ENCODE results near the gene SPNS1.
"Not testable (repeated sequence)": the region's sequence is repeated elsewhere in the genome, so short reads cannot be mapped to it uniquely, and the experiment has no call there.

Gene SPNS1

GRCh38 chr16:28964072-28964471 is 10.5 kb upstream of the SPNS1 start:
- Histone ChIP-seq H3K27me3 (ENCODE audit: low read depth, low read length) (no peaks in the 10 kb centered on the region), H3K9me3 (ENCODE audit: control insufficient read depth in 1 of 2, low read length in 2 of 2) (no peaks in the 10 kb centered on the region), H3K4me1 (ENCODE audit: control insufficient read depth in 1 of 2, insufficient read depth in 2 of 2, low read length in 2 of 2) (no peaks in the 10 kb centered on the region), H3K36me3 (ENCODE audit: control insufficient read depth in 1 of 2, insufficient read depth in 2 of 2, low read length in 2 of 2) (peaks cover 30 to 53% of the 10 kb centered on the region in 2 donors), H3K27ac (ENCODE audit: low read length) (no peak overlapping the region), H3K4me3 (ENCODE audit: low read depth in 1 of 2, low read length in 2 of 2) (no peak overlapping the region)

GRCh38 chr16:28964496-28964895 is 10.1 kb upstream of the SPNS1 start:
- peaks cover 27 to 49% of the 10 kb centered on the region in 2 donors for H3K36me3 ChIP-seq (ENCODE audit: control insufficient read depth in 1 of 2, insufficient read depth in 2 of 2, low read length in 2 of 2)
- no peak overlapping the region for H3K27ac ChIP-seq (ENCODE audit: low read length)
- H3K9me3 ChIP-seq (ENCODE audit: control insufficient read depth in 1 of 2, low read length in 2 of 2), result no peaks in the 10 kb centered on the region
- no peak overlapping the region for H3K4me3 ChIP-seq (ENCODE audit: low read depth in 1 of 2, low read length in 2 of 2)
- no peaks in the 10 kb centered on the region for H3K27me3 ChIP-seq (ENCODE audit: low read depth, low read length)
- H3K4me1 ChIP-seq (ENCODE audit: control insufficient read depth in 1 of 2, insufficient read depth in 2 of 2, low read length in 2 of 2), result no peaks in the 10 kb centered on the region

- H3K27ac ChIP-seq (ENCODE audit: low read length), result no peak overlapping the region
- H3K9me3 ChIP-seq (ENCODE audit: control insufficient read depth in 1 of 2, low read length in 2 of 2), result no peaks in the 10 kb centered on the region
- peaks cover 21 to 33% of the 10 kb centered on the region in 2 donors for H3K36me3 ChIP-seq (ENCODE audit: control insufficient read depth in 1 of 2, insufficient read depth in 2 of 2, low read length in 2 of 2)
- no peak overlapping the region for H3K4me3 ChIP-seq (ENCODE audit: low read depth in 1 of 2, low read length in 2 of 2)
- no peaks in the 10 kb centered on the region for H3K4me1 ChIP-seq (ENCODE audit: control insufficient read depth in 1 of 2, insufficient read depth in 2 of 2, low read length in 2 of 2)
- H3K27me3 ChIP-seq (ENCODE audit: low read depth, low read length), result no peaks in the 10 kb centered on the region
Observed at GRCh38 chr16:28967156-28967555, 7.4 kb upstream of the SPNS1 start.

- not testable (repeated sequence) for H3K4me3 ChIP-seq (ENCODE audit: low read depth in 1 of 2, low read length in 2 of 2)
Observed at GRCh38 chr16:28969696-28970095, 4.9 kb upstream of the SPNS1 start.

GRCh38 chr16:28974007-28974436 is 556 bp upstream of the SPNS1 start:
- H3K27me3 ChIP-seq (ENCODE audit: low read depth, low read length), result no peaks in the 10 kb centered on the region
- no peaks in the 10 kb centered on the region for H3K9me3 ChIP-seq (ENCODE audit: control insufficient read depth in 1 of 2, low read length in 2 of 2)
- peak overlapping the region; percentile 93 to 95 for H3K4me3 ChIP-seq (ENCODE audit: low read depth in 1 of 2, low read length in 2 of 2)
- H3K27ac ChIP-seq (ENCODE audit: low read length), result peak overlapping the region; percentile 83
- H3K4me1 ChIP-seq (ENCODE audit: control insufficient read depth in 1 of 2, insufficient read depth in 2 of 2, low read length in 2 of 2), result peaks cover 4 to 25% of the 10 kb centered on the region in 2 donors
- H3K36me3 ChIP-seq (ENCODE audit: control insufficient read depth in 1 of 2, insufficient read depth in 2 of 2, low read length in 2 of 2), result peaks cover 5 to 20% of the 10 kb centered on the region in 2 donors

More at GRCh38 chr16:28969696-28970095, 4.9 kb upstream of the SPNS1 start:
- not testable (repeated sequence) for H3K4me1 ChIP-seq (ENCODE audit: control insufficient read depth in 1 of 2, insufficient read depth in 2 of 2, low read length in 2 of 2); H3K27ac ChIP-seq (ENCODE audit: low read length); H3K27me3 ChIP-seq (ENCODE audit: low read depth, low read length); H3K9me3 ChIP-seq (ENCODE audit: control insufficient read depth in 1 of 2, low read length in 2 of 2)
- H3K36me3 ChIP-seq (ENCODE audit: control insufficient read depth in 1 of 2, insufficient read depth in 2 of 2, low read length in 2 of 2), result peaks cover 3 to 12% of the 10 kb centered on the region in 2 donors

- Histone ChIP-seq H3K27me3 (ENCODE audit: low read depth, low read length) (no peaks in the 10 kb centered on the region), H3K36me3 (ENCODE audit: control insufficient read depth in 1 of 2, insufficient read depth in 2 of 2, low read length in 2 of 2) (peaks cover 5 to 27% of the 10 kb centered on the region in 2 donors), H3K27ac (ENCODE audit: low read length) (peak overlapping the region; percentile 60), H3K9me3 (ENCODE audit: control insufficient read depth in 1 of 2, low read length in 2 of 2) (no peaks in the 10 kb centered on the region), H3K4me3 (ENCODE audit: low read depth in 1 of 2, low read length in 2 of 2) (peak overlapping the region; percentile 93 to 95), H3K4me1 (ENCODE audit: control insufficient read depth in 1 of 2, insufficient read depth in 2 of 2, low read length in 2 of 2) (peaks cover 4 to 25% of the 10 kb centered on the region in 2 donors)
Observed at GRCh38 chr16:28975158-28975599, 601 bp downstream of the SPNS1 start.

- H3K4me1 ChIP-seq (ENCODE audit: control insufficient read depth in 1 of 2, insufficient read depth in 2 of 2, low read length in 2 of 2), result peaks cover 4 to 25% of the 10 kb centered on the region in 2 donors
- H3K4me3 ChIP-seq (ENCODE audit: low read depth in 1 of 2, low read length in 2 of 2), result no peak overlapping the region
- H3K27ac ChIP-seq (ENCODE audit: low read length), result no peak overlapping the region
- peaks cover 20 to 54% of the 10 kb centered on the region in 2 donors for H3K36me3 ChIP-seq (ENCODE audit: control insufficient read depth in 1 of 2, insufficient read depth in 2 of 2, low read length in 2 of 2)
- H3K9me3 ChIP-seq (ENCODE audit: control insufficient read depth in 1 of 2, low read length in 2 of 2), result peaks cover 0 to 4% of the 10 kb centered on the region in 2 donors
- H3K27me3 ChIP-seq (ENCODE audit: low read depth, low read length), result no peaks in the 10 kb centered on the region
Observed at GRCh38 chr16:28977703-28978662, 3.4 kb downstream of the SPNS1 start.

GRCh38 chr16:28980330-28980729 is 5.8 kb downstream of the SPNS1 start:
- Histone ChIP-seq H3K36me3 (ENCODE audit: control insufficient read depth in 1 of 2, insufficient read depth in 2 of 2, low read length in 2 of 2) (peaks cover 20 to 68% of the 10 kb centered on the region in 2 donors), H3K4me1 (ENCODE audit: control insufficient read depth in 1 of 2, insufficient read depth in 2 of 2, low read length in 2 of 2) (peaks cover 4 to 15% of the 10 kb centered on the region in 2 donors)
- not testable (repeated sequence) for H3K27ac ChIP-seq (ENCODE audit: low read length); H3K9me3 ChIP-seq (ENCODE audit: control insufficient read depth in 1 of 2, low read length in 2 of 2); H3K4me3 ChIP-seq (ENCODE audit: low read depth in 1 of 2, low read length in 2 of 2); H3K27me3 ChIP-seq (ENCODE audit: low read depth, low read length)

GRCh38 chr16:28980929-28981328 is 6.4 kb downstream of the SPNS1 start:
- Histone ChIP-seq H3K4me1 (ENCODE audit: control insufficient read depth in 1 of 2, insufficient read depth in 2 of 2, low read length in 2 of 2) (peaks cover 0 to 9% of the 10 kb centered on the region in 2 donors), H3K4me3 (ENCODE audit: low read depth in 1 of 2, low read length in 2 of 2) (no peak overlapping the region), H3K36me3 (ENCODE audit: control insufficient read depth in 1 of 2, insufficient read depth in 2 of 2, low read length in 2 of 2) (peaks cover 20 to 72% of the 10 kb centered on the region in 2 donors), H3K9me3 (ENCODE audit: control insufficient read depth in 1 of 2, low read length in 2 of 2) (peaks cover 0 to 4% of the 10 kb centered on the region in 2 donors), H3K27ac (ENCODE audit: low read length) (no peak overlapping the region), H3K27me3 (ENCODE audit: low read depth, low read length) (no peaks in the 10 kb centered on the region)

- Histone ChIP-seq H3K36me3 (ENCODE audit: control insufficient read depth in 1 of 2, insufficient read depth in 2 of 2, low read length in 2 of 2) (peaks cover 20 to 78% of the 10 kb centered on the region in 2 donors), H3K4me3 (ENCODE audit: low read depth in 1 of 2, low read length in 2 of 2) (no peak overlapping the region), H3K9me3 (ENCODE audit: control insufficient read depth in 1 of 2, low read length in 2 of 2) (peaks cover 0 to 4% of the 10 kb centered on the region in 2 donors), H3K27me3 (ENCODE audit: low read depth, low read length) (no peaks in the 10 kb centered on the region), H3K4me1 (ENCODE audit: control insufficient read depth in 1 of 2, insufficient read depth in 2 of 2, low read length in 2 of 2) (peaks cover 0 to 3% of the 10 kb centered on the region in 2 donors), H3K27ac (ENCODE audit: low read length) (no peak overlapping the region)
Observed at GRCh38 chr16:28981517-28981916, 6.9 kb downstream of the SPNS1 start.

GRCh38 chr16:28982418-28982817 is 7.8 kb downstream of the SPNS1 start:
- Histone ChIP-seq H3K4me3 (ENCODE audit: low read depth in 1 of 2, low read length in 2 of 2) (no peak overlapping the region), H3K27ac (ENCODE audit: low read length) (no peak overlapping the region), H3K9me3 (ENCODE audit: control insufficient read depth in 1 of 2, low read length in 2 of 2) (peaks cover 4% of the 10 kb centered on the region in 2 donors), H3K27me3 (ENCODE audit: low read depth, low read length) (no peaks in the 10 kb centered on the region), H3K4me1 (ENCODE audit: control insufficient read depth in 1 of 2, insufficient read depth in 2 of 2, low read length in 2 of 2) (no peaks in the 10 kb centered on the region), H3K36me3 (ENCODE audit: control insufficient read depth in 1 of 2, insufficient read depth in 2 of 2, low read length in 2 of 2) (peaks cover 20 to 86% of the 10 kb centered on the region in 2 donors)
